Caco-2 (cell line): ENCODE results near the gene CDRT15L2. TPM values are rescaled to one million over a fixed set of nuclear protein-coding genes. Genes with fewer than 3 reads are reported as not detected.
"Not testable (repeated sequence)": the region's sequence is repeated elsewhere in the genome, so short reads cannot be mapped to it uniquely, and the experiment has no call there.

Experiments used
- BruUV-seq: library from RNA; stranded (reverse); fragments of 400-500 nt; replicated peaks from 2 replicates; lab custom pipeline; 2021; lab: Mats Ljungman, UMichigan
- CTCF ChIA-PET: fragments of 300-600 bp; sonication (Branson Sonifier 250); formaldehyde crosslinking; loops from one replicate; lab custom pipeline; 2022; ENCODE audit warnings: antibody characterized with exemption; lab: Charles Lee
- POLR2A ChIA-PET: fragments of 300-600 bp; sonication (Branson Sonifier 250); formaldehyde crosslinking; loops from one replicate; lab custom pipeline; 2022; ENCODE audit warnings: antibody characterized with exemption; lab: Charles Lee
- DNase-seq, 2 experiments: peaks; one replicate each; pipeline versions ENCODE4 v3.0.0 to v3.0.0-alpha.2; 2020 to 2022
- H3K27me3 ChIP-seq: replicated peaks from 2 replicates; pipeline ENCODE4 v1.6.0; 2011; ENCODE audit warnings: low read length; ENCODE audit not compliant: control insufficient read depth, insufficient read depth
- H3K36me3 ChIP-seq: 2 replicates; pipeline ENCODE4 v1.5.1; 2011; ENCODE audit warnings: low read length; ENCODE audit not compliant: control insufficient read depth, insufficient read depth
- H3K4me1 ChIP-seq: fragments of 250-450 bp; sonication (Bioruptor Pico); 2 replicates; pipeline ENCODE4 v1.5.1; 2020; ENCODE audit warnings: mild to moderate bottlenecking
- H3K4me3 ChIP-seq: 2 replicates; pipeline ENCODE4 v1.5.1; 2011; ENCODE audit warnings: low read depth, mild to moderate bottlenecking, control low read depth, low read length
- H3K9me3 ChIP-seq: fragments of 250-450 bp; sonication (Bioruptor Pico); 2 replicates; pipeline ENCODE4 v1.5.1; 2020; ENCODE audit warnings: mild to moderate bottlenecking, moderate library complexity
- H3K27ac Mint-ChIP-seq: one replicate; pipeline ENCODE4 v1.8.0; 2022; ENCODE audit warnings: mixed read lengths; ENCODE audit not compliant: unreplicated experiment
- H3K27me3 Mint-ChIP-seq: one replicate; pipeline ENCODE4 v1.8.0; 2022; ENCODE audit warnings: mixed read lengths; ENCODE audit not compliant: insufficient read depth, unreplicated experiment
- H3K36me3 Mint-ChIP-seq: one replicate; pipeline ENCODE4 v1.8.0; 2022; ENCODE audit warnings: mild to moderate bottlenecking, mixed read lengths; ENCODE audit not compliant: insufficient read depth, unreplicated experiment
- H3K4me1 Mint-ChIP-seq: one replicate; pipeline ENCODE4 v1.8.0; 2022; ENCODE audit warnings: low read depth, mixed read lengths; ENCODE audit not compliant: unreplicated experiment
- H3K4me3 Mint-ChIP-seq: one replicate; pipeline ENCODE4 v1.8.0; 2022; ENCODE audit warnings: mild to moderate bottlenecking, moderate library complexity, mixed read lengths; ENCODE audit not compliant: unreplicated experiment
- H3K9me3 Mint-ChIP-seq: one replicate; pipeline ENCODE4 v1.8.0; 2022; ENCODE audit warnings: mixed read lengths; ENCODE audit not compliant: unreplicated experiment
- intact Hi-C: fragments of 100-400 bp; cut with micrococcal nuclease; formaldehyde crosslinking; loops from one replicate; pipeline ENCODE4 v1.10.0; 2022; ENCODE audit not compliant: unreplicated experiment
- total RNA-seq: library from RNA; stranded (reverse); gene quantifications from 2 replicates; pipeline ENCODE4 v1.2.3, GENCODE V29; 2022
- TF ChIP-seq, protein P1 (sequence below), 2 experiments: fragments of 200-600 bp in 1 of 2; IDR thresholded peaks; 1 replicate in 1 of 2; 2 replicates in 1 of 2; pipeline versions ENCODE4 v1.5.1 to v1.8.0; 2011 to 2022; ENCODE audit warnings: antibody characterized with exemption in 1 of 2, control low read depth in 1 of 2, inconsistent platforms in 1 of 2, low read depth in 1 of 2, low read length in 1 of 2, mild to moderate bottlenecking in 1 of 2, moderate library complexity in 1 of 2; ENCODE audit not compliant: insufficient read depth in 1 of 2, severe bottlenecking in 1 of 2, unreplicated experiment in 1 of 2

The CDRT15L2 gene
- total RNA-seq, 1 experiment from 2014 or later: not detected

DNA sequence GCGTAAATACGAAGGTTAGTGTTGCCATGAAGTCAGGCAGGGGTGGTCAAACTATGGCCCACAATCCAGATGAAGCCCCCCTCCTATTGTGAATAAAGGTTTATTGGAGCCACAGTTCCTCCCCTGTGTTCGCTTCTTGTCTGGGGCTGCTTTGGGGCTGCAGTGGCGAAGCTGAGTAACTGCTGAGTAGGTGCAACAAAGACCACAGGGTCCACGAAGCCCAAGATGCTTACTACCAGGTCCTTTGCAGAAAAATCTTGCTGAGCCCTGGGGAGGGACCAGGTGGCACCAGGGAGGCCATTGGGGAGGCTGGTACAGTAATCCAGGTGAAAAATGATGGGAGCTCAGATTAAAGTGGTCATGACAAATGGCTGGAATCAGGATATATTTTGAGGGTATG, 21.4 kb upstream of the CDRT15L2 start:
- H3K4me1 ChIP-seq, BruUV-seq, H3K27me3 Mint-ChIP-seq, H3K4me3 Mint-ChIP-seq, H3K9me3 Mint-ChIP-seq, H3K9me3 ChIP-seq, H3K4me3 ChIP-seq, intact Hi-C loops, H3K4me1 Mint-ChIP-seq, H3K36me3 Mint-ChIP-seq, H3K27me3 ChIP-seq, POLR2A ChIA-PET, H3K27ac Mint-ChIP-seq, H3K36me3 ChIP-seq, CTCF ChIA-PET, DNase-seq: not testable (repeated sequence)

DNA sequence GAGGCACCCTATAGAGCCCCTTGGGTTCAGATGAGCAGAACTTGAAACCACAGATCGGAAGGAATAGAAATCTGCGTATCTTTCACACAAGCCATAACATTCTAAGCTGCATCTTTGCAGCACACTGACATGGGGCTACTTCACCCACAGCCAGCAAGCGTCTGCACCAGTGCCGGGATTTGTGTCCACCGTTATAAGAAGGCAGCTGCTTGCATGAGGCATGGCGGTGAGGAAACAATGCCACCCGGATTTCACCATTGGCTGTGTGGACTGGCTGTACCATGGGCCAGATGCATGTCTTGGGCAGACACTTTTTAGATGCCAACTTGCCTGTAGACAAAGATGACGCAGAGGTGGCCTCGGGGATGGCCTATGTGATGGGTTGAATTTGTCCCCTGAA, 20.5 kb upstream of the CDRT15L2 start:
- H3K27me3 Mint-ChIP-seq, H3K4me3 ChIP-seq, H3K4me1 Mint-ChIP-seq, H3K9me3 ChIP-seq, intact Hi-C loops, H3K36me3 ChIP-seq, H3K36me3 Mint-ChIP-seq, POLR2A ChIA-PET, H3K4me1 ChIP-seq, BruUV-seq, CTCF ChIA-PET, H3K27ac Mint-ChIP-seq, H3K27me3 ChIP-seq, H3K4me3 Mint-ChIP-seq, DNase-seq, H3K9me3 Mint-ChIP-seq: not testable (repeated sequence)

DNA sequence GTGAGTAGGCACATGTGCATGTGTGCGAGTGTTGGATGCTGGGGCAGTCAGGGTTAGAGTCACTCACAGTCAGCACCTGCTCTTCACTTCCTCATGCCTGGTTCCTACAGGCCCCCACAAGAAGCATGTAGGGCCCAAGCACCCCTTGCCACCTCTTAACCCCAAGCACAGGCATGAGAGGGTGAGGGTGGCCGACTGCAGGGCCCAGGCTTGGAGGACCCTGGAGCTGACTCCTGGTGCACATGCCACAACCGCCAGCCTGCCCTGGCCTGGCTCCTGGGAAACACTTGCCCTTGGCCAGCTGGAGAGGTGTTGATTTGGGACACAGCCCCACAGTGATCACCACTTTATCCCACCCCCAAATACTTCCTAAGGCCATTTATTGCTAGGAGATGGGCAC, 16.9 kb upstream of the CDRT15L2 start:
- no peaks in the 10 kb centered on the region for H3K27me3 ChIP-seq
- H3K4me1 ChIP-seq: no peaks in the 10 kb centered on the region
- H3K4me3 ChIP-seq: no peak overlapping the region
- CTCF ChIA-PET: no interaction called here
- no peaks in the 10 kb centered on the region for H3K36me3 Mint-ChIP-seq
- BruUV-seq: no TSS peak
- H3K27ac Mint-ChIP-seq: no peak overlapping the region
- TF ChIP-seq, protein P1, sequence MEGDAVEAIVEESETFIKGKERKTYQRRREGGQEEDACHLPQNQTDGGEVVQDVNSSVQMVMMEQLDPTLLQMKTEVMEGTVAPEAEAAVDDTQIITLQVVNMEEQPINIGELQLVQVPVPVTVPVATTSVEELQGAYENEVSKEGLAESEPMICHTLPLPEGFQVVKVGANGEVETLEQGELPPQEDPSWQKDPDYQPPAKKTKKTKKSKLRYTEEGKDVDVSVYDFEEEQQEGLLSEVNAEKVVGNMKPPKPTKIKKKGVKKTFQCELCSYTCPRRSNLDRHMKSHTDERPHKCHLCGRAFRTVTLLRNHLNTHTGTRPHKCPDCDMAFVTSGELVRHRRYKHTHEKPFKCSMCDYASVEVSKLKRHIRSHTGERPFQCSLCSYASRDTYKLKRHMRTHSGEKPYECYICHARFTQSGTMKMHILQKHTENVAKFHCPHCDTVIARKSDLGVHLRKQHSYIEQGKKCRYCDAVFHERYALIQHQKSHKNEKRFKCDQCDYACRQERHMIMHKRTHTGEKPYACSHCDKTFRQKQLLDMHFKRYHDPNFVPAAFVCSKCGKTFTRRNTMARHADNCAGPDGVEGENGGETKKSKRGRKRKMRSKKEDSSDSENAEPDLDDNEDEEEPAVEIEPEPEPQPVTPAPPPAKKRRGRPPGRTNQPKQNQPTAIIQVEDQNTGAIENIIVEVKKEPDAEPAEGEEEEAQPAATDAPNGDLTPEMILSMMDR (IDR thresholded peaks at IDR 0.05; ENCODE audit: insufficient read depth in 1 of 2, low read depth in 1 of 2, low read length in 1 of 2, severe bottlenecking in 1 of 2, unreplicated experiment in 1 of 2): no peak
- H3K9me3 ChIP-seq: no peaks in the 10 kb centered on the region
- no peaks in the 10 kb centered on the region for H3K9me3 Mint-ChIP-seq
- H3K4me1 Mint-ChIP-seq: no peaks in the 10 kb centered on the region
- intact Hi-C loops: no loop called here
- no peak for DNase-seq
- H3K36me3 ChIP-seq: no peaks in the 10 kb centered on the region
- no peak overlapping the region for H3K4me3 Mint-ChIP-seq
- POLR2A ChIA-PET: no interaction called here
- H3K27me3 Mint-ChIP-seq: peaks cover 4% of the 10 kb centered on the region

DNA sequence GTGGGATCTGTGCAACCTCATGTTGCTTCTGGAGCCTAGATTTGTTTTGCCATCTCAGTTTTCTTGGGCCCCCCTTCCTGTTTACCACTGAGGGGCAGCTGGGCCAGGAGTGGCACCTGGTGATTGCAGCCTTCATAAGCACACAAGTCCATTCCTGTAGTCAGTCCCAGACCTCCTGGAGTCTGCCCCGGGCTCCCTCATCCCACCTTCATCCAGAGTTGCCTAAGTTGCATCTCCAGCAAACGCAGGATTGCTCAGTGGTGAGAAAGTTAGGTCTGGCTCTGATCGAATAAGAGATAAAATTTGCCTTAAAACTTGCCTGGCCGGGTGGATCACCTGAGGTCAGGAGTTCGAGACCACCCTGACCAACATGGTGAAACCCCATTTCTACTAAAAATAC, 14.3 kb upstream of the CDRT15L2 start:
- CTCF ChIA-PET, BruUV-seq, POLR2A ChIA-PET: not testable (repeated sequence)

More for the DNA sequence above, 14.3 kb upstream of the CDRT15L2 start:
- H3K36me3 ChIP-seq, intact Hi-C loops, H3K27me3 ChIP-seq, H3K4me3 Mint-ChIP-seq, H3K4me1 ChIP-seq, H3K27ac Mint-ChIP-seq, H3K36me3 Mint-ChIP-seq, H3K4me1 Mint-ChIP-seq, H3K4me3 ChIP-seq, H3K9me3 Mint-ChIP-seq, H3K9me3 ChIP-seq, H3K27me3 Mint-ChIP-seq, DNase-seq: not testable (repeated sequence)
